ENCODE data around the gene PXDN. TPM values are rescaled to one million over a fixed set of nuclear protein-coding genes. Genes with fewer than 3 reads are reported as not detected.
"Not testable (repeated sequence)": the region's sequence is repeated elsewhere in the genome, so short reads cannot be mapped to it uniquely, and the experiment has no call there.

Gene PXDN
- total RNA-seq, 1 experiment from 2014 or later = 125 TPM

GRCh38 chr2:1681017-1681318 lies 63.3 kb downstream of the PXDN start:
- Histone ChIP-seq H3K4me1 (ENCODE audit: insufficient read depth, low read length) (peaks cover 17% of the 10 kb centered on the region), H3F3A (ENCODE audit: low read length, unreplicated experiment) (no peaks in the 10 kb centered on the region), H4K20me1 (ENCODE audit: low read length) (no peaks in the 10 kb centered on the region), H3K4me3 (ENCODE audit: low read length) (no peak overlapping the region), H3K4me2 (ENCODE audit: low read length) (no peak overlapping the region), H2AFZ (ENCODE audit: low read length) (no peak overlapping the region), H3K9me2 (replicated peaks; ENCODE audit: low read length) (no peaks in the 10 kb centered on the region), H3K27ac (ENCODE audit: low read length) (no peak overlapping the region), H3K36me3 (ENCODE audit: low read depth, low read length) (peaks cover 64% of the 10 kb centered on the region), H3K27me3 (ENCODE audit: low read length) (no peaks in the 10 kb centered on the region), H3K9me3 (ENCODE audit: low read length) (no peaks in the 10 kb centered on the region), H3K9ac (ENCODE audit: low read length) (no peak overlapping the region), H3K79me2 (ENCODE audit: low read length) (peaks cover 6% of the 10 kb centered on the region; the same call in 1 of the 2 replicates)
- TF ChIP-seq EZH2phosphoT487 (IDR thresholded peaks at IDR 0.05; ENCODE audit: borderline replicate concordance, low read length) (no peak), CTCF (conservative IDR thresholded peaks at IDR 0.05; ENCODE audit: low read depth, low read length) (no peak), EZH2 (IDR thresholded peaks at IDR 0.05; ENCODE audit: low read length, unreplicated experiment) (no peak)
- DNase-seq = no peak
- no TSS peak for BruUV-seq (replicated peaks)
- ATAC-seq = no peak
- POLR2A ChIA-PET (ENCODE audit: unreplicated experiment) = no interaction called here
- intact Hi-C loops (cut with micrococcal nuclease) = no loop called here
- CTCF ChIA-PET = no interaction called here

- no peak for ATAC-seq
- Histone ChIP-seq H3K27me3 (ENCODE audit: low read length) (no peaks in the 10 kb centered on the region), H2AFZ (ENCODE audit: low read length) (no peak overlapping the region), H3F3A (ENCODE audit: low read length, unreplicated experiment) (no peaks in the 10 kb centered on the region), H3K36me3 (ENCODE audit: low read depth, low read length) (peaks cover 64% of the 10 kb centered on the region), H3K9ac (ENCODE audit: low read length) (no peak overlapping the region), H3K9me3 (ENCODE audit: low read length) (no peaks in the 10 kb centered on the region), H3K9me2 (replicated peaks; ENCODE audit: low read length) (no peaks in the 10 kb centered on the region), H3K4me2 (ENCODE audit: low read length) (no peak overlapping the region), H3K79me2 (ENCODE audit: low read length) (peaks cover under 1% of the 10 kb centered on the region; the same call in 1 of the 2 replicates), H3K27ac (ENCODE audit: low read length) (no peak overlapping the region), H3K4me1 (ENCODE audit: insufficient read depth, low read length) (peaks cover 15% of the 10 kb centered on the region), H4K20me1 (ENCODE audit: low read length) (no peaks in the 10 kb centered on the region), H3K4me3 (ENCODE audit: low read length) (no peak overlapping the region)
- DNase-seq = no peak
- CTCF ChIA-PET = no interaction called here
- BruUV-seq (replicated peaks) = no TSS peak
- no peak for TF ChIP-seq CTCF (conservative IDR thresholded peaks at IDR 0.05; ENCODE audit: low read depth, low read length)
- TF ChIP-seq EZH2 (IDR thresholded peaks at IDR 0.05; ENCODE audit: low read length, unreplicated experiment) = no peak
- no peak for TF ChIP-seq EZH2phosphoT487 (IDR thresholded peaks at IDR 0.05; ENCODE audit: borderline replicate concordance, low read length)
- intact Hi-C loops (cut with micrococcal nuclease) = no loop called here
- POLR2A ChIA-PET (ENCODE audit: unreplicated experiment) = no interaction called here
These were observed 63.9 kb downstream of the PXDN start for GRCh38 chr2:1680222-1681016.

- H3K27ac ChIP-seq (ENCODE audit: low read length); H3K9ac ChIP-seq (ENCODE audit: low read length); H4K20me1 ChIP-seq (ENCODE audit: low read length); POLR2A ChIA-PET (ENCODE audit: unreplicated experiment); H3K27me3 ChIP-seq (ENCODE audit: low read length); H3K79me2 ChIP-seq (ENCODE audit: low read length); CTCF ChIA-PET; intact Hi-C loops (cut with micrococcal nuclease); H2AFZ ChIP-seq (ENCODE audit: low read length); H3K4me2 ChIP-seq (ENCODE audit: low read length); H3K9me3 ChIP-seq (ENCODE audit: low read length); H3K9me2 ChIP-seq (replicated peaks; ENCODE audit: low read length); DNase-seq; ATAC-seq; H3K4me3 ChIP-seq (ENCODE audit: low read length); H3F3A ChIP-seq (ENCODE audit: low read length, unreplicated experiment); BruUV-seq (replicated peaks): not testable (repeated sequence)
- Histone ChIP-seq H3K36me3 (ENCODE audit: low read depth, low read length) (peaks cover 67% of the 10 kb centered on the region), H3K4me1 (ENCODE audit: insufficient read depth, low read length) (peaks cover 20% of the 10 kb centered on the region)
These were observed 64.8 kb downstream of the PXDN start for GRCh38 chr2:1679488-1680039.

GRCh38 chr2:1679065-1679464 lies 65.2 kb downstream of the PXDN start:
- H3K27me3 ChIP-seq (ENCODE audit: low read length); H3K9ac ChIP-seq (ENCODE audit: low read length); H3K27ac ChIP-seq (ENCODE audit: low read length); H3K79me2 ChIP-seq (ENCODE audit: low read length); intact Hi-C loops (cut with micrococcal nuclease); DNase-seq; H3F3A ChIP-seq (ENCODE audit: low read length, unreplicated experiment); BruUV-seq (replicated peaks); H2AFZ ChIP-seq (ENCODE audit: low read length); H3K9me2 ChIP-seq (replicated peaks; ENCODE audit: low read length); H4K20me1 ChIP-seq (ENCODE audit: low read length); ATAC-seq; H3K9me3 ChIP-seq (ENCODE audit: low read length); H3K4me3 ChIP-seq (ENCODE audit: low read length); H3K4me2 ChIP-seq (ENCODE audit: low read length); POLR2A ChIA-PET (ENCODE audit: unreplicated experiment): not testable (repeated sequence)
- peaks cover 24% of the 10 kb centered on the region for H3K4me1 ChIP-seq (ENCODE audit: insufficient read depth, low read length)
- CTCF ChIA-PET = interaction anchor here (0.6 to 1.5 kb wide), 2 partner anchors 8 to 72 kb away, joined by 3 to 4 read pairs; no protein-coding TSS in a partner anchor
- H3K36me3 ChIP-seq (ENCODE audit: low read depth, low read length) = peaks cover 68% of the 10 kb centered on the region

All from PC-3 (cell line).